ENCODE results near the gene DDI2.

- TF ChIP-seq, protein P1, sequence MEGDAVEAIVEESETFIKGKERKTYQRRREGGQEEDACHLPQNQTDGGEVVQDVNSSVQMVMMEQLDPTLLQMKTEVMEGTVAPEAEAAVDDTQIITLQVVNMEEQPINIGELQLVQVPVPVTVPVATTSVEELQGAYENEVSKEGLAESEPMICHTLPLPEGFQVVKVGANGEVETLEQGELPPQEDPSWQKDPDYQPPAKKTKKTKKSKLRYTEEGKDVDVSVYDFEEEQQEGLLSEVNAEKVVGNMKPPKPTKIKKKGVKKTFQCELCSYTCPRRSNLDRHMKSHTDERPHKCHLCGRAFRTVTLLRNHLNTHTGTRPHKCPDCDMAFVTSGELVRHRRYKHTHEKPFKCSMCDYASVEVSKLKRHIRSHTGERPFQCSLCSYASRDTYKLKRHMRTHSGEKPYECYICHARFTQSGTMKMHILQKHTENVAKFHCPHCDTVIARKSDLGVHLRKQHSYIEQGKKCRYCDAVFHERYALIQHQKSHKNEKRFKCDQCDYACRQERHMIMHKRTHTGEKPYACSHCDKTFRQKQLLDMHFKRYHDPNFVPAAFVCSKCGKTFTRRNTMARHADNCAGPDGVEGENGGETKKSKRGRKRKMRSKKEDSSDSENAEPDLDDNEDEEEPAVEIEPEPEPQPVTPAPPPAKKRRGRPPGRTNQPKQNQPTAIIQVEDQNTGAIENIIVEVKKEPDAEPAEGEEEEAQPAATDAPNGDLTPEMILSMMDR (IDR thresholded peaks at IDR 0.05) = no peak
- TF ChIP-seq POLR2AphosphoS5 (IDR thresholded peaks at IDR 0.05) (no peak), POLR2A (IDR thresholded peaks at IDR 0.05) (no peak)
These were observed 39.2 kb downstream of the DDI2 start for GRCh38 chr1:15656464-15656863.

Data from breast epithelium (tissue), 3 donors.